Panc1 (cell line): ENCODE results near the gene MTNR1B. TPM values are rescaled to one million over a fixed set of nuclear protein-coding genes. Genes with fewer than 3 reads are reported as not detected.

Experiments used
- ATAC-seq: fragments of 200-7000 bp; cut with Tn5 transposase; 2 replicates; pipeline ENCODE4 v1.9.1; 2020; ENCODE audit warnings: mild to moderate bottlenecking, moderate library complexity
- Bru-seq: library from RNA; stranded (reverse); fragments of 400-500 nt; gene quantifications from one replicate; lab custom pipeline; 2021; lab: Mats Ljungman, UMichigan
- BruChase-seq, 2 experiments: library from RNA; stranded (reverse); fragments of 400-500 nt; gene quantifications; one replicate each; lab custom pipeline; 2021; lab: Mats Ljungman, UMichigan
- BruUV-seq: library from RNA; stranded (reverse); fragments of 400-500 nt; replicated peaks from 2 replicates; lab custom pipeline; 2021; lab: Mats Ljungman, UMichigan
- CTCF ChIA-PET: fragments of 300-600 bp; sonication (Branson Sonifier 250); formaldehyde crosslinking; loops from one replicate; lab custom pipeline; 2022; ENCODE audit warnings: antibody characterized with exemption; lab: Charles Lee
- POLR2A ChIA-PET: fragments of 300-600 bp; sonication (Branson Sonifier 250); formaldehyde crosslinking; loops from one replicate; lab custom pipeline; 2022; ENCODE audit warnings: antibody characterized with exemption; lab: Charles Lee
- DNase-seq: peaks from one replicate; pipeline ENCODE4 v3.0.0-alpha.2; 2010; ENCODE audit warnings: low read depth, low spot score
- H3K27ac ChIP-seq: 2 replicates; pipeline ENCODE4 v1.5.1; 2011; ENCODE audit warnings: mild to moderate bottlenecking, low read length, inconsistent platforms
- H3K27me3 ChIP-seq: fragments of 200-500 bp; sonication (Bioruptor generic); 2 replicates; pipeline ENCODE4 v1.6.0; 2014; ENCODE audit warnings: low read length, inconsistent platforms; ENCODE audit not compliant: control insufficient read depth, insufficient read depth
- H3K36me3 ChIP-seq: fragments of 200-500 bp; sonication (Bioruptor generic); 2 replicates; pipeline ENCODE4 v1.5.1; 2014; ENCODE audit warnings: inconsistent platforms, mild to moderate bottlenecking, low read length, moderate library complexity; ENCODE audit not compliant: control insufficient read depth, insufficient read depth
- H3K4me1 ChIP-seq: 2 replicates; pipeline ENCODE4 v1.5.1; 2011; ENCODE audit warnings: inconsistent platforms, mild to moderate bottlenecking, low read length, moderate library complexity; ENCODE audit not compliant: control insufficient read depth, insufficient read depth
- H3K4me3 ChIP-seq, 2 experiments: 2 replicates each; pipeline ENCODE4 v1.5.1; 2011 to 2012; ENCODE audit warnings: low read depth in 2 of 2, low read length in 2 of 2, mild to moderate bottlenecking in 2 of 2, inconsistent platforms in 1 of 2, moderate library complexity in 1 of 2
- H3K9me3 ChIP-seq: fragments of 200-500 bp; sonication (Bioruptor generic); 2 replicates; pipeline ENCODE4 v1.5.1; 2014; ENCODE audit warnings: low read depth, mild to moderate bottlenecking, inconsistent platforms, low read length, moderate library complexity; ENCODE audit not compliant: control insufficient read depth, insufficient read depth
- CTCF ChIP-seq: fragments of 450-650 bp; IDR thresholded peaks from 2 replicates; pipeline ENCODE4 v1.5.1; 2017; ENCODE audit warnings: mild to moderate bottlenecking
- POLR2AphosphoS5 ChIP-seq: IDR thresholded peaks from 2 replicates; pipeline ENCODE4 v1.6.1; 2012; ENCODE audit warnings: mild to moderate bottlenecking, low read depth, low read length, moderate library complexity
- SIN3A ChIP-seq: IDR thresholded peaks from 2 replicates; pipeline ENCODE4 v1.6.1; 2012; ENCODE audit warnings: low read depth, mild to moderate bottlenecking, low read length, moderate library complexity, borderline replicate concordance; ENCODE audit not compliant: insufficient read depth
- TCF7L2 ChIP-seq: IDR thresholded peaks from 2 replicates; pipeline ENCODE4 v1.6.1; 2011; ENCODE audit warnings: mild to moderate bottlenecking, low read depth, low read length, inconsistent platforms
- in situ Hi-C: cut with HindIII; loops from 2 replicates; pipeline ENCODE4 v1.10.0; 2016; ENCODE audit warnings: low sequenced_read_pairs, low pct_unique_long_range_greater_than_20kb
- intact Hi-C: fragments of 100-400 bp; cut with micrococcal nuclease; formaldehyde crosslinking; loops from one replicate; pipeline ENCODE4 v1.10.0; 2022; ENCODE audit not compliant: unreplicated experiment
- long read RNA-seq: library from polyadenylated mRNA; unstranded; transcript quantifications from one replicate; pipeline ENCODE4 v2.0.0, GENCODE V29; 2021; ENCODE audit not compliant: unreplicated experiment
- polyA plus RNA-seq: library from polyadenylated mRNA; unstranded; fragments of >200 nt; gene quantifications from one replicate; pipeline ENCODE4 v1.2.1, GENCODE V29; 2012; ENCODE audit warnings: missing spikeins; ENCODE audit not compliant: insufficient read length
- total RNA-seq: library from RNA; stranded (reverse); gene quantifications from one replicate; pipeline ENCODE4 v1.2.1, GENCODE V29; 2021; ENCODE audit not compliant: unreplicated experiment
- TF ChIP-seq, protein P1 (sequence below), 2 experiments: IDR thresholded peaks; 2 replicates each; pipeline ENCODE4 v1.6.1; 2011 to 2012; ENCODE audit warnings: low read depth in 2 of 2, control low read depth in 1 of 2, low read length in 1 of 2, mild to moderate bottlenecking in 1 of 2, moderate library complexity in 1 of 2; ENCODE audit not compliant: insufficient read depth in 1 of 2

MTNR1B gene
- not detected for total RNA-seq
- polyA plus RNA-seq, result not detected
- Bru-seq, nascent RNA, result not detected
- BruChase-seq, experiment 1, labeled RNA remaining after a 2-hour chase, result not detected
- not detected for BruChase-seq, experiment 2, labeled RNA remaining after a 6-hour chase
- long read RNA-seq, result 0 reads

DNA sequence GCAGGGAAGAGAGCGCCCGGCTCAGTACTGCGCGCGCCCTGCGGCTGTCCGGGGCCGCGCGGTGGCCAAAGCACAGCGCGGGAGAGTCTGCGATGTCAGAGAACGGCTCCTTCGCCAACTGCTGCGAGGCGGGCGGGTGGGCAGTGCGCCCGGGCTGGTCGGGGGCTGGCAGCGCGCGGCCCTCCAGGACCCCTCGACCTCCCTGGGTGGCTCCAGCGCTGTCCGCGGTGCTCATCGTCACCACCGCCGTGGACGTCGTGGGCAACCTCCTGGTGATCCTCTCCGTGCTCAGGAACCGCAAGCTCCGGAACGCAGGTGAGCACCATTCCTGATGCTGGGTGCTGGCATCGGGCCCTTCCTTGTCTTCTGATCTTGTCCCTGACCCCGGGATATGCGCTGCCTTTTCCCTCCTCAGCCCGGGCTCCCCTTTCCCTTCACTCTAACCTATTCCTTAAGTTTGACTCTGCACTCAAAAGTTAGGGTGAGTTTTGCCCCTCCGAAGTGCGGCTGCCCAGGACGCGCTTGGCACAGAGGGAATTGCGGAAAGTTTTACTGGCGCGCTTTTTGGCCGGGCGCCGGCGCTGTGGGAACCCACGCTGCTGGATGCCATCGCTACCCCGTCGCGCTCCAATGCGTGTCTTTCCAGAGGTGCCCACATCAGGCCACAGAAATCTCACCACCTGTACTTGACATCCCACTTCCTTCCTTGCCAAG lies at the start of gene MTNR1B:
Gene MTNR1B, plus strand, starts transcription at position 18 of the 714 bp plus-strand sequence. Its CDS starts 75 bp downstream, at position 93.
- intact Hi-C loops (no loop called here), in situ Hi-C loops (no loop called here)
- Histone ChIP-seq H3K4me3 (no peak within 1 kb of the TSS), H3K36me3 (no peaks in the 10 kb centered on the region), H3K27ac (no peak within 1 kb of the TSS), H3K9me3 (no peaks in the 10 kb centered on the region), H3K27me3 (no peaks in the 10 kb centered on the region; the same call in 1 of the 2 replicates), H3K4me1 (no peaks in the 10 kb centered on the region)
- DNase-seq, result no peak
- ChIA-PET CTCF (no interaction called here), POLR2A (no interaction called here)
- TF ChIP-seq, protein P1, sequence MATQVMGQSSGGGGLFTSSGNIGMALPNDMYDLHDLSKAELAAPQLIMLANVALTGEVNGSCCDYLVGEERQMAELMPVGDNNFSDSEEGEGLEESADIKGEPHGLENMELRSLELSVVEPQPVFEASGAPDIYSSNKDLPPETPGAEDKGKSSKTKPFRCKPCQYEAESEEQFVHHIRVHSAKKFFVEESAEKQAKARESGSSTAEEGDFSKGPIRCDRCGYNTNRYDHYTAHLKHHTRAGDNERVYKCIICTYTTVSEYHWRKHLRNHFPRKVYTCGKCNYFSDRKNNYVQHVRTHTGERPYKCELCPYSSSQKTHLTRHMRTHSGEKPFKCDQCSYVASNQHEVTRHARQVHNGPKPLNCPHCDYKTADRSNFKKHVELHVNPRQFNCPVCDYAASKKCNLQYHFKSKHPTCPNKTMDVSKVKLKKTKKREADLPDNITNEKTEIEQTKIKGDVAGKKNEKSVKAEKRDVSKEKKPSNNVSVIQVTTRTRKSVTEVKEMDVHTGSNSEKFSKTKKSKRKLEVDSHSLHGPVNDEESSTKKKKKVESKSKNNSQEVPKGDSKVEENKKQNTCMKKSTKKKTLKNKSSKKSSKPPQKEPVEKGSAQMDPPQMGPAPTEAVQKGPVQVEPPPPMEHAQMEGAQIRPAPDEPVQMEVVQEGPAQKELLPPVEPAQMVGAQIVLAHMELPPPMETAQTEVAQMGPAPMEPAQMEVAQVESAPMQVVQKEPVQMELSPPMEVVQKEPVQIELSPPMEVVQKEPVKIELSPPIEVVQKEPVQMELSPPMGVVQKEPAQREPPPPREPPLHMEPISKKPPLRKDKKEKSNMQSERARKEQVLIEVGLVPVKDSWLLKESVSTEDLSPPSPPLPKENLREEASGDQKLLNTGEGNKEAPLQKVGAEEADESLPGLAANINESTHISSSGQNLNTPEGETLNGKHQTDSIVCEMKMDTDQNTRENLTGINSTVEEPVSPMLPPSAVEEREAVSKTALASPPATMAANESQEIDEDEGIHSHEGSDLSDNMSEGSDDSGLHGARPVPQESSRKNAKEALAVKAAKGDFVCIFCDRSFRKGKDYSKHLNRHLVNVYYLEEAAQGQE (IDR thresholded peaks at IDR 0.05; ENCODE audit: insufficient read depth in 1 of 2, low read depth in 2 of 2, low read length in 1 of 2), result 0 out of 4 replicates have a peak, but pooled peaks of 1 of the 2 experiments have one; percentile 15
- TF ChIP-seq CTCF, result no peak
- no TSS peak for BruUV-seq
- no peak for ATAC-seq

DNA sequence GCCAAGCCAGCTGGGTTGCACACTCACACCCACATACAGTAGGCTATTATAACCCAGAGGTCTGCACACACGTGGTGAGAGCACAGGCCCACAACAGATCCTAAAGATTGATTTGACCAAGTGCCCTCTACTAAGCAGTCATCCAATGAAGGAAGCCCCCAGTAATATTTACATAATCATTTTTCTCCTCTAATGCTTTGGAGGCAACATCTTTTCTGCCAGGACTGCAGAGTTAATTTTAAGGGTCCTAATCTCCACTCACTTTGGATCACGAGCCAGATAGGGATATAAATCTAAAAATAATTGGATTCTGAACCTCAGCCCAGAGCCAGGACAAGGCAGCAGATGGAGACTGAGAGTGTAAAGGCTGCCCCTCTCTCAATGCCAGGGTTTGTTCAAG lies 49.1 kb upstream of the MTNR1B start:
- no peak for ATAC-seq
- no peak for DNase-seq
- POLR2A ChIA-PET, result no interaction called here
- no peaks in the 10 kb centered on the region for H3K36me3 ChIP-seq
- no peaks in the 10 kb centered on the region for H3K9me3 ChIP-seq
- no peaks in the 10 kb centered on the region for H3K27me3 ChIP-seq
- no peak overlapping the region for H3K4me3 ChIP-seq
- TF ChIP-seq, protein P1 (IDR thresholded peaks at IDR 0.05; ENCODE audit: insufficient read depth in 1 of 2, low read depth in 2 of 2, low read length in 1 of 2), result no peak
- TF ChIP-seq POLR2AphosphoS5, result no peak
- no peak for TF ChIP-seq TCF7L2
- TF ChIP-seq CTCF, result no peak
- no peak for TF ChIP-seq SIN3A
- H3K27ac ChIP-seq, result no peak overlapping the region
- no peaks in the 10 kb centered on the region for H3K4me1 ChIP-seq
- in situ Hi-C loops (no loop called here), intact Hi-C loops (no loop called here)
- CTCF ChIA-PET, result no interaction called here
- no TSS peak for BruUV-seq
